SK-N-SH (cell line): ENCODE results near the gene CRLF2. TPM values are rescaled to one million over a fixed set of nuclear protein-coding genes. Genes with fewer than 3 reads are reported as not detected.

ENCODE experiments used
- CTCF ChIA-PET: fragments of 300-600, 350-600 bp; formaldehyde crosslinking; extraction: SDS; loops from one replicate; lab custom pipeline; 2021; lab: Yijun Ruan, JAX
- POLR2A ChIA-PET: fragments of 350-600 bp; sonication (Branson Sonifier 250); formaldehyde crosslinking; extraction: SDS; loops from one replicate; lab custom pipeline; 2020; ENCODE audit warnings: antibody characterized with exemption, inconsistent platforms; lab: Yijun Ruan, JAX
- DNase-seq: peaks from one replicate; pipeline ENCODE4 v3.0.0; 2012
- H2AFZ ChIP-seq: fragments of 200-600 bp; sonication (generic); 2 replicates; pipeline ENCODE4 v1.8.1; 2016; ENCODE audit warnings: antibody characterized with exemption, mild to moderate bottlenecking, low read depth
- H3F3A ChIP-seq: fragments of 200-600 bp; sonication (generic); replicated peaks from 2 replicates; pipeline ENCODE3; 2016; ENCODE audit warnings: antibody characterized with exemption, mild to moderate bottlenecking; ENCODE audit not compliant: insufficient read depth
- H3K27ac ChIP-seq, 2 experiments: fragments of 200-500 bp in 1 of 2; fragments of 200-600 bp in 1 of 2; sonication (Bioruptor generic) in 1 of 2; sonication (generic), shearing (Covaris generic) in 1 of 2; 2 replicates each; pipeline versions ENCODE4 v1.5.1 to v1.6.1; 2014 to 2016; ENCODE audit warnings: low read depth in 2 of 2, inconsistent platforms in 1 of 2, low read length in 1 of 2, mild to moderate bottlenecking in 1 of 2, mixed read lengths in 1 of 2
- H3K27me3 ChIP-seq: fragments of 200-600 bp; sonication (generic), shearing (Covaris generic); 2 replicates; pipeline ENCODE4 v1.6.1; 2016; ENCODE audit warnings: mixed run types; ENCODE audit not compliant: insufficient read depth
- H3K36me3 ChIP-seq, 2 experiments: fragments of 200-500 bp in 1 of 2; fragments of 200-600 bp in 1 of 2; sonication (Bioruptor generic) in 1 of 2; sonication (generic) in 1 of 2; replicated peaks in 1 of 2; 2 replicates each; pipeline versions ENCODE3 to v1.5.1; 2014 to 2016; ENCODE audit warnings: low read length in 1 of 2, mild to moderate bottlenecking in 1 of 2; ENCODE audit not compliant: insufficient read depth in 2 of 2, control insufficient read depth in 1 of 2
- H3K4me1 ChIP-seq, 2 experiments: fragments of 200-500 bp in 1 of 2; fragments of 200-600 bp in 1 of 2; sonication (Bioruptor generic) in 1 of 2; sonication (generic), shearing (Covaris generic) in 1 of 2; 2 replicates each; pipeline versions ENCODE4 v1.5.1 to v1.6.1; 2014 to 2016; ENCODE audit warnings: low read depth in 1 of 2, low read length in 1 of 2, mixed run types in 1 of 2; ENCODE audit not compliant: insufficient read depth in 2 of 2, control insufficient read depth in 1 of 2
- H3K4me2 ChIP-seq: fragments of 200-600 bp; sonication (generic), shearing (Covaris generic); 2 replicates; pipeline ENCODE4 v1.6.1; 2017; ENCODE audit warnings: mixed run types
- H3K4me3 ChIP-seq, 2 experiments: fragments of 200-500 bp in 1 of 2; fragments of 200-600 bp in 1 of 2; sonication (Bioruptor generic) in 1 of 2; sonication (generic), shearing (Covaris generic) in 1 of 2; 2 replicates each; pipeline versions ENCODE4 v1.5.1 to v1.8.1; 2014 to 2016; ENCODE audit warnings: low read depth in 2 of 2, inconsistent platforms in 1 of 2, low read length in 1 of 2, mild to moderate bottlenecking in 1 of 2, mixed read lengths in 1 of 2, moderate library complexity in 1 of 2
- H3K79me2 ChIP-seq: fragments of 200-600 bp; sonication (generic); 2 replicates; pipeline ENCODE4 v1.8.1; 2017; ENCODE audit warnings: mild to moderate bottlenecking; ENCODE audit not compliant: insufficient read depth
- H3K9ac ChIP-seq: fragments of 200-600 bp; sonication (generic); 2 replicates; pipeline ENCODE4 v1.6.1; 2017; ENCODE audit warnings: mixed run types
- H3K9me2 ChIP-seq: fragments of 200-600 bp; sonication (generic); 2 replicates; pipeline ENCODE4 v1.6.1; 2017; ENCODE audit warnings: mixed run types
- H3K9me3 ChIP-seq: fragments of 200-600 bp; sonication (generic); 2 replicates; pipeline ENCODE4 v1.6.1; 2017; ENCODE audit warnings: mixed run types, mild to moderate bottlenecking, moderate library complexity
- H4K20me1 ChIP-seq: fragments of 200-600 bp; sonication (generic); 2 replicates; pipeline ENCODE4 v1.6.1; 2017; ENCODE audit warnings: mild to moderate bottlenecking, mixed run types; ENCODE audit not compliant: insufficient read depth
- CHD2 ChIP-seq: fragments of 150-350 bp; IDR thresholded peaks from 2 replicates; pipeline ENCODE4 v1.6.1; 2018; ENCODE audit warnings: low read length; ENCODE audit not compliant: partially characterized antibody
- ELF1 ChIP-seq: IDR thresholded peaks from 2 replicates; pipeline ENCODE4 v1.4.0; 2012
- EP300 ChIP-seq, 2 experiments: IDR thresholded peaks; 2 replicates each; pipeline versions ENCODE4 v1.4.0 to v1.6.1; 2012; ENCODE audit warnings: borderline replicate concordance in 1 of 2, low read depth in 1 of 2, low read length in 1 of 2
- EZH2phosphoT487 ChIP-seq: fragments of 200-600 bp; sonication (generic); IDR thresholded peaks from 2 replicates; pipeline ENCODE4 v1.6.1; 2017; ENCODE audit warnings: low read depth, mixed run types, mild to moderate bottlenecking, antibody characterized with exemption, moderate library complexity, borderline replicate concordance
- FOXM1 ChIP-seq: IDR thresholded peaks from 2 replicates; pipeline ENCODE4 v1.4.0; 2012; ENCODE audit warnings: low read depth, mild to moderate bottlenecking
- GATA2 ChIP-seq: sonication (generic); formaldehyde crosslinking; IDR thresholded peaks from 2 replicates; pipeline ENCODE4 v1.5.0; 2020; ENCODE audit warnings: mild to moderate bottlenecking, missing genetic modification reagents
- MEF2A ChIP-seq: IDR thresholded peaks from 2 replicates; pipeline ENCODE4 v1.4.0; 2012; ENCODE audit warnings: low read depth, borderline replicate concordance
- NFIC ChIP-seq: IDR thresholded peaks from 2 replicates; pipeline ENCODE4 v1.4.0; 2012; ENCODE audit warnings: borderline replicate concordance
- NRF1 ChIP-seq: IDR thresholded peaks from 2 replicates; pipeline ENCODE4 v1.6.1; 2012; ENCODE audit warnings: low read depth, mild to moderate bottlenecking, low read length
- RAD21 ChIP-seq: IDR thresholded peaks from 2 replicates; pipeline ENCODE4 v1.6.1; 2012; ENCODE audit warnings: mild to moderate bottlenecking, low read length
- RCOR1 ChIP-seq: fragments of 150-350 bp; IDR thresholded peaks from 2 replicates; pipeline ENCODE4 v1.6.1; 2017; ENCODE audit warnings: antibody characterized with exemption, low read length
- RXRA ChIP-seq: IDR thresholded peaks from 2 replicates; pipeline ENCODE4 v1.4.0; 2012; ENCODE audit warnings: low read depth, mild to moderate bottlenecking, borderline replicate concordance
- SMC3 ChIP-seq: IDR thresholded peaks from 2 replicates; pipeline ENCODE4 v1.6.1; 2012; ENCODE audit warnings: low read depth, low read length, improper control_type of control experiment
- TAF1 ChIP-seq: IDR thresholded peaks from 2 replicates; pipeline ENCODE4 v1.6.1; 2012; ENCODE audit warnings: low read depth, mild to moderate bottlenecking, low read length, moderate library complexity, borderline replicate concordance
- TEAD4 ChIP-seq: IDR thresholded peaks from 2 replicates; pipeline ENCODE4 v1.4.0; 2012; ENCODE audit warnings: mild to moderate bottlenecking, borderline replicate concordance; ENCODE audit not compliant: insufficient read depth
- YY1 ChIP-seq: IDR thresholded peaks from 2 replicates; pipeline ENCODE4 v1.4.0; 2012; ENCODE audit warnings: low read depth, mild to moderate bottlenecking
- WGBS: methylation state at CpG from one replicate; pipeline ENCODE4 v1.1.6; 2017; ENCODE audit warnings: low lambda C conversion rate; 5-methylcytosine and 5-hydroxymethylcytosine counted together
- polyA plus RNA-seq, 3 experiments: library from polyadenylated mRNA; depleted of rRNA; stranded (reverse); fragments of >200 nt; gene quantifications; 2 replicates each; pipeline ENCODE4 v1.2.3, GENCODE V29; 2012
- TF ChIP-seq, protein P1 (sequence below): fragments of 150-350 bp; IDR thresholded peaks from 2 replicates; pipeline ENCODE4 v1.6.1; 2016; ENCODE audit warnings: mild to moderate bottlenecking, low read depth, low read length

CRLF2 gene
- polyA plus RNA-seq, 1 of the 3 experiments (the other 2 are of a cell fraction) = not detected

DNA sequence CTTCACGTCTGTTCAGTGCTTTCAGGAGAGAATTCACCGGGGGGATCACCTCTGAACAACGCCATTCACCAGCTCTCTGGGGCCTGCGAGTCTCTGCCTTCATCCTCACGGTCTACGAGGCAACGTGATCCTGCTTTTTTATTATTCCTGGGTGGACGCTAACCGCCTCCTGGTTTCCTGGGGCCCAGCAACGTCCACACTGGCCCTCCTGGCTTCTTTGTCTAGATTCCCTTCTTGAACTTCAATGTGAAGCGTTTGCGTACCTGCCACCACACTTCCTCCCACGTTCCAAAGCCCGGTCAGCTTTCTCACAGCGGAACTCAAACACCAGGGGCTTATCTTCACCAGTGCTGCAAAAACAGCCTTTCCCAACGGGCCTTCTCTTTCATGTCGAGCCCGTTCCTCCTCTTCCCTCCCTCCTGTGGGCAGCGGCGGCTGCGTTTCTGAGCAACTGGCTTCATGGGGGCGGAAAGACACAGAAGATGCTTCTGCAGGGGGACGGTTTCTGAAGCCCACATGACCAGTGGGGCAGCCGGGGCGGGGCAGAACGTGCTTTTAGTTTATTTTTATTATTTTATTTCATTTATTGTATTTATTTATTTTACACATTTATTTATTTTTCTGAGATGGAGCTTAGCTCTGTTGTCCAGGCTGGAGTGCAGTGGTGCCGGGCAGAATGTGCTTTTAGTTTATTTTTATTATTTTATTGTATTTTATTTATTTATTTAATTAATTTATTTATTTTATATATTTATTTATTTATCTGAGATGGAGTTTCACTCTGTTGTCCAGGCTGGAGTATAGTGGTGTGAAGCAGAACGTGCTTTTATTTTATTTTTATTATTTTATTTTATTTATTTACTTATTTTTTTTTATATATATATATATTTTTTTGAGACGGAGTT, 64.6 kb downstream of the CRLF2 start:
- Histone ChIP-seq H4K20me1 (no peaks in the 10 kb centered on the region), H3K27me3 (no peaks in the 10 kb centered on the region; the same call in 1 of the 2 replicates), H3K9ac (no peak overlapping the region), H3K9me2 (no peaks in the 10 kb centered on the region), H3K36me3 (no peaks in the 10 kb centered on the region), H3K9me3 (no peaks in the 10 kb centered on the region), H3K4me1 (no peaks in the 10 kb centered on the region), H2AFZ (no peak overlapping the region), H3K4me3 (no peak overlapping the region), H3K4me2 (no peak overlapping the region), H3K27ac (no peak overlapping the region), H3K79me2 (no peaks in the 10 kb centered on the region), H3F3A (no peaks in the 10 kb centered on the region)
- no peak for DNase-seq
- ChIA-PET CTCF (no interaction called here), POLR2A (no interaction called here)
- TF ChIP-seq SMC3 = no peak
- 11% methylated on average over 29 of the region's 29 CpGs for WGBS

DNA sequence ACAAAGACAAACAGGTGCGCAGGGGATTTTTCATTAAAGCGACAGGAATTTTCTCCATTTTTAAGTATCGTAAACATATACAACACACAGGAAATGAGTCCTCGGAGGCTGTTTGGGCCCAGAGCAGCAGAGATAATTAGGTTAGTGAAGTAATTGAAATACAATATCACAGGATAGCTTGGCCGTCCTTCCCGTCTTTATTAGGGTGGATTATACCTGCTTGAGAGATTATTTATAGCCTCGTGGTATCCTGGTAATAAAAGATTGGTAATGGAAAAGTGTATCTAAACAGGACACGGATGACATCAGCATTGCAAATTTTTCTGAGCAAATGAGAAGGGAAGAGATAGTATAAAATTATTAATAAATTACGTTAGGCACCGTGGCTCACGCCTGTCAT, 68.2 kb downstream of the CRLF2 start:
- H3K9ac ChIP-seq = no peak overlapping the region
- H3K36me3 ChIP-seq = no peaks in the 10 kb centered on the region
- no peak for DNase-seq
- TF ChIP-seq TEAD4 = no peak
- no peak for TF ChIP-seq RAD21
- TF ChIP-seq NRF1 = no peak
- no peak for TF ChIP-seq TAF1
- no peak for TF ChIP-seq EZH2phosphoT487
- no peak for TF ChIP-seq GATA2 (CRISPR knock-in tag)
- no peak for TF ChIP-seq EP300 (IDR thresholded peaks at IDR 0.05; ENCODE audit: borderline replicate concordance in 1 of 2, low read depth in 1 of 2, low read length in 1 of 2)
- TF ChIP-seq YY1 = no peak
- no peak for TF ChIP-seq RXRA
- no peak for TF ChIP-seq ELF1
- TF ChIP-seq CHD2 = no peak
- no peak for TF ChIP-seq SMC3
- TF ChIP-seq, protein P1, sequence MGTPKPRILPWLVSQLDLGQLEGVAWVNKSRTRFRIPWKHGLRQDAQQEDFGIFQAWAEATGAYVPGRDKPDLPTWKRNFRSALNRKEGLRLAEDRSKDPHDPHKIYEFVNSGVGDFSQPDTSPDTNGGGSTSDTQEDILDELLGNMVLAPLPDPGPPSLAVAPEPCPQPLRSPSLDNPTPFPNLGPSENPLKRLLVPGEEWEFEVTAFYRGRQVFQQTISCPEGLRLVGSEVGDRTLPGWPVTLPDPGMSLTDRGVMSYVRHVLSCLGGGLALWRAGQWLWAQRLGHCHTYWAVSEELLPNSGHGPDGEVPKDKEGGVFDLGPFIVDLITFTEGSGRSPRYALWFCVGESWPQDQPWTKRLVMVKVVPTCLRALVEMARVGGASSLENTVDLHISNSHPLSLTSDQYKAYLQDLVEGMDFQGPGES = no peak
- no peak for TF ChIP-seq FOXM1
- TF ChIP-seq MEF2A = no peak
- no peak for TF ChIP-seq NFIC
- no peak for TF ChIP-seq RCOR1
- H3K9me3 ChIP-seq = no peaks in the 10 kb centered on the region
- no peaks in the 10 kb centered on the region for H3K9me2 ChIP-seq
- no peaks in the 10 kb centered on the region for H3K4me1 ChIP-seq
- H3K27ac ChIP-seq = no peak overlapping the region
- POLR2A ChIA-PET = no interaction called here
- H3K27me3 ChIP-seq = peaks cover 8% of the 10 kb centered on the region; the same call in 1 of the 2 replicates
- H3K79me2 ChIP-seq = no peaks in the 10 kb centered on the region
- no peak overlapping the region for H3K4me2 ChIP-seq
- no peak overlapping the region for H2AFZ ChIP-seq
- WGBS = 10% methylated on average over 11 of the region's 11 CpGs
- CTCF ChIA-PET = no interaction called here
- H4K20me1 ChIP-seq = no peaks in the 10 kb centered on the region
- H3K4me3 ChIP-seq = no peak overlapping the region
- no peaks in the 10 kb centered on the region for H3F3A ChIP-seq

Other genes starting within 250 kb of the CRLF2 start
- not detected in 2 replicates for gene CSF2RA, start 56.2 kb upstream of the CRLF2 start, polyA plus RNA-seq (2012; rRNA removed)
- gene IL3RA, start 124.1 kb upstream of the CRLF2 start, polyA plus RNA-seq (2012; rRNA removed) = not detected in 2 replicates
- 819 and 981 TPM in 2 replicates for gene SLC25A6, start 179.5 kb upstream of the CRLF2 start, polyA plus RNA-seq (2012; rRNA removed)
- gene ASMTL, start 240.3 kb upstream of the CRLF2 start, polyA plus RNA-seq (2012; rRNA removed) = 34.7 and 37.7 TPM in 2 replicates